GM12878 (cell line): Measurements from ENCODE around the gene PPP2R5B. TPM values are rescaled to one million over a fixed set of nuclear protein-coding genes. Genes with fewer than 3 reads are reported as not detected.

Experiments
- BHLHE40 ChIP-seq, 2 experiments: fragments of 450-650 bp in 1 of 2; IDR thresholded peaks; 2 replicates each; pipeline ENCODE4 v1.6.1; 2011 to 2017; ENCODE audit warnings: low read depth in 2 of 2, borderline replicate concordance in 1 of 2, improper control_type of control experiment in 1 of 2, low read length in 1 of 2, mild to moderate bottlenecking in 1 of 2
- CUX1 ChIP-seq: IDR thresholded peaks from 2 replicates; pipeline ENCODE4 v1.6.1; 2012; ENCODE audit warnings: improper control_type of control experiment, low read depth, low read length; ENCODE audit not compliant: insufficient replicate concordance
- FOS ChIP-seq: IDR thresholded peaks from 3 replicates; pipeline ENCODE4 v1.6.1; 2011; ENCODE audit warnings: borderline replicate concordance; ENCODE audit not compliant: insufficient read length; ENCODE audit errors: extremely low read depth
- IRF4 ChIP-seq: IDR thresholded peaks from 2 replicates; pipeline ENCODE4 v1.6.1; 2011; ENCODE audit warnings: low read depth, low read length
- NBN ChIP-seq: fragments of 450-650 bp; IDR thresholded peaks from 2 replicates; pipeline ENCODE4 v1.6.1; 2016
- NR2F1 ChIP-seq: fragments of 450-650 bp; conservative IDR thresholded peaks from 2 replicates; pipeline ENCODE4 v1.6.1; 2017; ENCODE audit warnings: mild to moderate bottlenecking
- PAX8 ChIP-seq: fragments of 450-650 bp; IDR thresholded peaks from 2 replicates; pipeline ENCODE4 v1.6.1; 2017; ENCODE audit warnings: mild to moderate bottlenecking, moderate library complexity
- RELB ChIP-seq: fragments of 450-650 bp; IDR thresholded peaks from 2 replicates; pipeline ENCODE4 v1.6.1; 2017; ENCODE audit warnings: low read depth, mild to moderate bottlenecking, moderate library complexity
- SMC3 ChIP-seq: IDR thresholded peaks from 2 replicates; pipeline ENCODE4 v1.6.1; 2011; ENCODE audit warnings: low read length, improper control_type of control experiment, borderline replicate concordance
- SPI1 ChIP-seq: IDR thresholded peaks from 2 replicates; pipeline ENCODE4 v1.6.1; 2011; ENCODE audit warnings: low read depth, mild to moderate bottlenecking, low read length, moderate library complexity, borderline replicate concordance; ENCODE audit not compliant: insufficient read depth
- TARDBP ChIP-seq: IDR thresholded peaks from 2 replicates; pipeline ENCODE4 v1.6.1; 2016; ENCODE audit warnings: borderline replicate concordance
- WRNIP1 ChIP-seq: IDR thresholded peaks from 2 replicates; pipeline ENCODE4 v1.6.1; 2011; ENCODE audit warnings: low read depth, low read length, improper control_type of control experiment, borderline replicate concordance
- polyA plus RNA-seq, 11 experiments: library from polyadenylated mRNA; depleted of rRNA in 4 of 11; unstranded in 6 of 11; stranded (reverse) in 5 of 11; fragments of >200 nt; fragmentation: Nextera tagmentation in 4 of 11; fragmentation: Illumina TruSeq in 1 of 11; extraction: Ambion mirVana in 4 of 11; extraction: Trizol in 1 of 11; gene quantifications; 1 replicate in 1 of 11; 2 replicates in 10 of 11; pipeline versions ENCODE4 v1.2.1 to v1.2.3, GENCODE V29; 2011 to 2016; ENCODE audit warnings: inconsistent platforms in 2 of 11, missing spikeins in 2 of 11, low read depth in 1 of 11
- total RNA-seq, 4 experiments: library from RNA; depleted of rRNA in 3 of 4; stranded (reverse); fragments of >200 nt in 3 of 4; fragmentation: Illumina TruSeq in 1 of 4; extraction: Trizol in 1 of 4; gene quantifications; 2 replicates each; pipeline versions ENCODE4 v1.2.1 to v1.2.3, GENCODE V29; 2013 to 2021

PPP2R5B gene
- total and polyA plus RNA-seq, 10 of the 15 experiments (the other 5 are each of a cell fraction or from before 2014, with no cell fraction given) = 0.08 to 6.7 (median 2.0) TPM

- TF ChIP-seq SPI1 (peak; percentile 20; the same call in 1 of the 2 replicates), WRNIP1 (peak; percentile 31; the same call in 1 of the 2 replicates), BHLHE40 (IDR thresholded peaks at IDR 0.05; ENCODE audit: borderline replicate concordance in 1 of 2, low read depth in 2 of 2, low read length in 1 of 2) (no peak), CUX1 (no peak), FOS (no peak), SMC3 (no peak), NR2F1 (no peak), NBN (0 out of 2 replicates have a peak, but pooled peaks have one; percentile 38), TARDBP (no peak), PAX8 (no peak), IRF4 (no peak), RELB (no peak)
These were observed 48.9 kb upstream of the PPP2R5B start (continued) for GRCh38 chr11:64875369-64876228.
